GM23338 (cell line): ENCODE results near the gene TMEM51. TPM values are rescaled to one million over a fixed set of nuclear protein-coding genes. Genes with fewer than 3 reads are reported as not detected.

Source experiments
- ATAC-seq: fragments of 200-7000 bp; cut with Tn5 transposase; 3 replicates; pipeline ENCODE4 v1.9.1; 2020
- DNase-seq: peaks from one replicate; pipeline ENCODE4 v3.0.0-alpha.2; 2015; ENCODE audit warnings: low spot score
- H2AFZ ChIP-seq: fragments of 200-600 bp; sonication (generic); 2 replicates; pipeline ENCODE4 v1.8.0; 2016; ENCODE audit warnings: antibody characterized with exemption, mild to moderate bottlenecking, moderate library complexity
- H3F3A ChIP-seq: fragments of 200-600 bp; sonication (generic); replicated peaks from 2 replicates; pipeline ENCODE4 v1.8.0; 2017; ENCODE audit warnings: antibody characterized with exemption, mixed run types, low read depth
- H3K27ac ChIP-seq: fragments of 200-600 bp; sonication (generic); 2 replicates; pipeline ENCODE4 v1.6.1; 2016; ENCODE audit warnings: low read depth
- H3K27me3 ChIP-seq: fragments of 200-600 bp; sonication (generic); 2 replicates; pipeline ENCODE4 v1.8.0; 2016; ENCODE audit warnings: mild to moderate bottlenecking, mixed run types, moderate library complexity; ENCODE audit not compliant: insufficient read depth
- H3K36me3 ChIP-seq: fragments of 200-600 bp; sonication (generic); 2 replicates; pipeline ENCODE4 v1.8.0; 2016; ENCODE audit warnings: mild to moderate bottlenecking; ENCODE audit not compliant: insufficient read depth
- H3K4me1 ChIP-seq: fragments of 200-600 bp; sonication (generic); 2 replicates; pipeline ENCODE4 v1.8.0; 2016; ENCODE audit warnings: mild to moderate bottlenecking, moderate library complexity; ENCODE audit not compliant: insufficient read depth
- H3K4me2 ChIP-seq: fragments of 200-600 bp; sonication (generic); 2 replicates; pipeline ENCODE4 v1.7.1; 2017; ENCODE audit warnings: mixed run types
- H3K4me3 ChIP-seq: fragments of 200-600 bp; sonication (generic); 2 replicates; pipeline ENCODE4 v1.6.1; 2016; ENCODE audit warnings: mixed run types
- H3K79me2 ChIP-seq: fragments of 200-600 bp; sonication (generic); replicated peaks from 2 replicates; pipeline ENCODE4 v1.8.0; 2017; ENCODE audit warnings: mild to moderate bottlenecking; ENCODE audit not compliant: insufficient read depth
- H3K9me2 ChIP-seq: fragments of 200-600 bp; sonication (generic); 2 replicates; pipeline ENCODE4 v1.8.0; 2017; ENCODE audit not compliant: insufficient read depth
- H4K20me1 ChIP-seq: fragments of 200-600 bp; sonication (generic); replicated peaks from 2 replicates; pipeline ENCODE4 v1.8.0; 2017; ENCODE audit warnings: mild to moderate bottlenecking; ENCODE audit not compliant: insufficient read depth
- H3K27ac Mint-ChIP-seq: 2 replicates; pipeline ENCODE4 v1.8.0; 2020; ENCODE audit warnings: inconsistent platforms, mild to moderate bottlenecking, moderate library complexity, mixed read lengths
- H3K27me3 Mint-ChIP-seq: 3 replicates; pipeline ENCODE4 v1.8.0; 2022; ENCODE audit warnings: low read depth, mild to moderate bottlenecking, moderate library complexity, mixed read lengths, inconsistent platforms; ENCODE audit not compliant: insufficient read depth, poor library complexity
- H3K36me3 Mint-ChIP-seq: 3 replicates; pipeline ENCODE4 v1.8.0; 2021; ENCODE audit warnings: low read depth, mild to moderate bottlenecking, inconsistent platforms, moderate library complexity, mixed read lengths
- H3K4me1 Mint-ChIP-seq: 3 replicates; pipeline ENCODE4 v1.8.0; 2020; ENCODE audit warnings: mild to moderate bottlenecking, inconsistent platforms, mixed read lengths
- H3K4me3 Mint-ChIP-seq: 3 replicates; pipeline ENCODE4 v1.8.0; 2021; ENCODE audit warnings: moderate library complexity, mild to moderate bottlenecking, inconsistent platforms, mixed read lengths
- H3K9me3 Mint-ChIP-seq: 3 replicates; pipeline ENCODE4 v1.8.0; 2020; ENCODE audit warnings: moderate library complexity, mild to moderate bottlenecking, inconsistent platforms, mixed read lengths
- CTCF ChIP-seq, 2 experiments: fragments of 200-600 bp in 1 of 2; sonication (generic) in 1 of 2; conservative IDR thresholded peaks; 2 replicates each; pipeline versions ENCODE4 v1.5.1 to v1.6.1; 2016 to 2017; ENCODE audit warnings: antibody characterized with exemption in 2 of 2, low read depth in 2 of 2, mild to moderate bottlenecking in 2 of 2, moderate library complexity in 1 of 2
- ETS1 ChIP-seq: IDR thresholded peaks from 2 replicates; pipeline ENCODE4 v1.6.1; 2016; ENCODE audit warnings: antibody characterized with exemption
- JUNB ChIP-seq: IDR thresholded peaks from one replicate; pipeline ENCODE4 v1.6.1; 2016; ENCODE audit warnings: antibody characterized with exemption; ENCODE audit not compliant: unreplicated experiment
- POLR2AphosphoS5 ChIP-seq: IDR thresholded peaks from 2 replicates; pipeline ENCODE4 v1.6.1; 2016; ENCODE audit warnings: antibody characterized with exemption, low read depth
- REST ChIP-seq: IDR thresholded peaks from one replicate; pipeline ENCODE4 v1.6.1; 2018; ENCODE audit warnings: antibody characterized with exemption; ENCODE audit not compliant: unreplicated experiment
- STAT1 ChIP-seq: IDR thresholded peaks from one replicate; pipeline ENCODE4 v1.6.1; 2016; ENCODE audit warnings: antibody characterized with exemption; ENCODE audit not compliant: unreplicated experiment
- ZNF114 ChIP-seq: fragments of 250-450 bp; sonication (Bioruptor Pico); IDR thresholded peaks from 2 replicates; pipeline ENCODE4 v1.5.0; 2020; ENCODE audit warnings: mild to moderate bottlenecking, moderate library complexity
- ZNF331 ChIP-seq: fragments of 250-450 bp; sonication (Bioruptor Pico); IDR thresholded peaks from 2 replicates; pipeline ENCODE4 v1.5.0; 2020; ENCODE audit warnings: low read depth, mild to moderate bottlenecking, moderate library complexity
- ZNF462 ChIP-seq: fragments of 250-450 bp; sonication (Bioruptor Pico); IDR thresholded peaks from 2 replicates; pipeline ENCODE4 v1.5.0; 2020; ENCODE audit warnings: mild to moderate bottlenecking, moderate library complexity
- polyA plus RNA-seq: library from polyadenylated mRNA; unstranded; fragments of >200 nt; fragmentation: Nextera tagmentation; extraction: Ambion mirVana; gene quantifications from 2 replicates; pipeline ENCODE4 v1.2.1, GENCODE V29; 2016
- total RNA-seq: library from RNA; depleted of rRNA; stranded (reverse); fragments of >200 nt; shearing (Covaris generic); gene quantifications from 2 replicates; pipeline ENCODE4 v1.2.3, GENCODE V29; 2014

TMEM51 gene
- total and polyA plus RNA-seq, 2 experiments from 2014 or later, result 4.0 to 5.2 TPM

- TF ChIP-seq ZNF462, result no peak
- no peak for TF ChIP-seq ZNF331
- no peak for TF ChIP-seq STAT1
- TF ChIP-seq ZNF114, result no peak
- no peak for TF ChIP-seq JUNB
- no peak for TF ChIP-seq ETS1
- TF ChIP-seq POLR2AphosphoS5, result no peak
Measured at GRCh38 chr1:15207829-15208429, 54.4 kb downstream of the TMEM51 start (continued).

GRCh38 chr1:15210651-15211375 is 57.3 kb downstream of the TMEM51 start:
- H3K36me3 ChIP-seq, result no peaks in the 10 kb centered on the region
- no peaks in the 10 kb centered on the region for H3K9me3 Mint-ChIP-seq
- ATAC-seq, result no peak
- no peak overlapping the region for H3K4me3 ChIP-seq
- no peak overlapping the region for H3K4me3 Mint-ChIP-seq
- H3F3A ChIP-seq, result peaks cover 8% of the 10 kb centered on the region
- H3K4me1 ChIP-seq, result peaks cover 23% of the 10 kb centered on the region
- H3K9me2 ChIP-seq, result no peaks in the 10 kb centered on the region
- H3K27ac ChIP-seq, result no peak overlapping the region
- peaks cover 56% of the 10 kb centered on the region for H3K4me1 Mint-ChIP-seq
- H3K27ac Mint-ChIP-seq, result no peak overlapping the region
- no peak overlapping the region for H3K4me2 ChIP-seq
- no peak for DNase-seq
- H3K27me3 ChIP-seq, result no peaks in the 10 kb centered on the region
- H3K79me2 ChIP-seq, result no peaks in the 10 kb centered on the region
- no peak overlapping the region for H2AFZ ChIP-seq
- TF ChIP-seq CTCF (conservative IDR thresholded peaks at IDR 0.05; ENCODE audit: low read depth in 2 of 2) (no peak), ZNF114 (no peak), ETS1 (no peak), REST (no peak), JUNB (no peak)
- no peaks in the 10 kb centered on the region for H4K20me1 ChIP-seq
- H3K27me3 Mint-ChIP-seq, result peaks cover 15% of the 10 kb centered on the region
- H3K36me3 Mint-ChIP-seq, result no peaks in the 10 kb centered on the region
